ENCODE results near the gene FAF1. TPM values are rescaled to one million over a fixed set of nuclear protein-coding genes. Genes with fewer than 3 reads are reported as not detected.

FAF1 gene
- total RNA-seq, 4 donors from 2014 or later = 36.9 to 77.6 (median 48.3) TPM

- DNase-seq = no peak
- TF ChIP-seq CTCF (IDR thresholded peaks at IDR 0.05) = no peak
- no peak for TF ChIP-seq POLR2A (IDR thresholded peaks at IDR 0.05)
- H3K27ac ChIP-seq = no peak overlapping the region
- H3K4me3 ChIP-seq = no peak overlapping the region
- no peaks in the 10 kb centered on the region for H3K27me3 ChIP-seq
- peaks cover 0 to 3% (median 0%) of the 10 kb centered on the region in 3 donors for H3K36me3 ChIP-seq
- no peaks in the 10 kb centered on the region for H3K9me3 ChIP-seq
- no peaks in the 10 kb centered on the region for H3K4me1 ChIP-seq
These were observed 432.6 kb downstream of the FAF1 start for GRCh38 chr1:50527249-50527986.

- TF ChIP-seq CTCF (IDR thresholded peaks at IDR 0.05) = no peak
- TF ChIP-seq POLR2A (IDR thresholded peaks at IDR 0.05) = no peak
- peaks cover 0 to 3% (median 0%) of the 10 kb centered on the region in 3 donors for H3K36me3 ChIP-seq
- no peak overlapping the region for H3K27ac ChIP-seq
- no peaks in the 10 kb centered on the region for H3K27me3 ChIP-seq
- no peak for DNase-seq
- no peak overlapping the region for H3K4me3 ChIP-seq
- no peaks in the 10 kb centered on the region for H3K4me1 ChIP-seq
- H3K9me3 ChIP-seq = no peaks in the 10 kb centered on the region
These were observed 433.6 kb downstream of the FAF1 start for GRCh38 chr1:50526431-50526830.

- no peaks in the 10 kb centered on the region for H3K4me1 ChIP-seq
- no peak overlapping the region for H3K27ac ChIP-seq
- DNase-seq = no peak
- TF ChIP-seq CTCF (IDR thresholded peaks at IDR 0.05) = no peak
- no peak for TF ChIP-seq POLR2A (IDR thresholded peaks at IDR 0.05)
- no peaks in the 10 kb centered on the region for H3K27me3 ChIP-seq
- H3K9me3 ChIP-seq = no peaks in the 10 kb centered on the region
- peaks cover 0 to 8% (median 0%) of the 10 kb centered on the region in 3 donors for H3K36me3 ChIP-seq
- no peak overlapping the region for H3K4me3 ChIP-seq
These were observed 436.5 kb downstream of the FAF1 start for GRCh38 chr1:50523548-50523947.

- H3K27ac ChIP-seq = no peak overlapping the region
- no peak overlapping the region for H3K4me3 ChIP-seq
- H3K9me3 ChIP-seq = no peaks in the 10 kb centered on the region
- no peaks in the 10 kb centered on the region for H3K27me3 ChIP-seq
- no peaks in the 10 kb centered on the region for H3K4me1 ChIP-seq
- H3K36me3 ChIP-seq = peaks cover 0 to 8% (median 0%) of the 10 kb centered on the region in 3 donors
- DNase-seq = no peak
- no peak for TF ChIP-seq POLR2A (IDR thresholded peaks at IDR 0.05)
- TF ChIP-seq CTCF (IDR thresholded peaks at IDR 0.05) = no peak
These were observed 437.2 kb downstream of the FAF1 start for GRCh38 chr1:50522691-50523342.

- no peak for DNase-seq
- Histone ChIP-seq H3K4me3 (no peak overlapping the region), H3K36me3 (peaks cover 0 to 8% (median 0%) of the 10 kb centered on the region in 3 donors), H3K27ac (no peak overlapping the region), H3K9me3 (no peaks in the 10 kb centered on the region), H3K27me3 (no peaks in the 10 kb centered on the region), H3K4me1 (no peaks in the 10 kb centered on the region)
- TF ChIP-seq CTCF (IDR thresholded peaks at IDR 0.05) (no peak), POLR2A (IDR thresholded peaks at IDR 0.05) (no peak)
These were observed 438.4 kb downstream of the FAF1 start for GRCh38 chr1:50521703-50522102.
